CD14-positive monocyte (primary cell): ENCODE data around the gene CXCR5. TPM values are rescaled to one million over a fixed set of nuclear protein-coding genes. Genes with fewer than 3 reads are reported as not detected.
A peak's percentile ranks its signal among the peaks of the same experiment; 100 is the strongest.

ENCODE experiments used
- DNase-seq, 3 donors: peaks; one replicate each; pipeline ENCODE4 v3.0.0-alpha.2; 2011 to 2022
- H2AFZ ChIP-seq: 2 replicates; pipeline ENCODE4 v1.6.0; 2012; ENCODE audit warnings: mild to moderate bottlenecking, low read depth, low read length, inconsistent platforms; ENCODE audit not compliant: insufficient read depth, poor library complexity, severe bottlenecking
- H3K27ac ChIP-seq, 2 donors: 1 replicate in 1 of 2; 2 replicates in 1 of 2; pipeline ENCODE4 v1.5.1; 2012 to 2013; ENCODE audit warnings: low read length in 2 of 2, control low read depth in 1 of 2, inconsistent platforms in 1 of 2, low read depth in 1 of 2, mild to moderate bottlenecking in 1 of 2
- H3K27me3 ChIP-seq, 2 donors: one replicate each; pipeline versions ENCODE4 v1.6.0 to v1.6.1; 2011 to 2013; ENCODE audit warnings: low read length in 2 of 2; ENCODE audit not compliant: control insufficient read depth in 2 of 2, insufficient read depth in 2 of 2
- H3K36me3 ChIP-seq, 2 donors: replicated peaks in 1 of 2; 1 replicate in 1 of 2; 2 replicates in 1 of 2; pipeline versions ENCODE4 v1.5.1 to v1.6.1; 2012 to 2013; ENCODE audit warnings: low read length in 2 of 2, control low read depth in 1 of 2, inconsistent platforms in 1 of 2, mild to moderate bottlenecking in 1 of 2; ENCODE audit not compliant: insufficient read depth in 2 of 2, control insufficient read depth in 1 of 2
- H3K4me1 ChIP-seq, 2 donors: 1 replicate in 1 of 2; 2 replicates in 1 of 2; pipeline versions ENCODE4 v1.5.1 to v1.6.1; 2012 to 2013; ENCODE audit warnings: low read length in 2 of 2, control low read depth in 1 of 2, inconsistent platforms in 1 of 2, mild to moderate bottlenecking in 1 of 2, moderate library complexity in 1 of 2; ENCODE audit not compliant: insufficient read depth in 2 of 2, control insufficient read depth in 1 of 2
- H3K4me2 ChIP-seq: replicated peaks from 2 replicates; pipeline ENCODE3; 2012; ENCODE audit warnings: low read length, moderate library complexity, mild to moderate bottlenecking; ENCODE audit not compliant: poor library complexity, severe bottlenecking; ENCODE audit errors: extremely low read depth
- H3K4me3 ChIP-seq, 3 experiments: fragments of 200-600 bp in 1 of 3; sonication (generic) in 1 of 3; replicated peaks in 1 of 3; 1 replicate in 2 of 3; 2 replicates in 1 of 3; pipeline ENCODE4 v1.5.1; 2011 to 2013; ENCODE audit warnings: low read length in 3 of 3, mild to moderate bottlenecking in 3 of 3, control low read depth in 2 of 3, low read depth in 2 of 3, inconsistent platforms in 1 of 3, moderate library complexity in 1 of 3
- H3K79me2 ChIP-seq: 2 replicates; pipeline ENCODE4 v1.6.0; 2012; ENCODE audit warnings: mild to moderate bottlenecking, control low read depth, inconsistent platforms, low read length, moderate library complexity; ENCODE audit not compliant: insufficient read depth
- H3K9ac ChIP-seq: 2 replicates; pipeline ENCODE4 v1.6.0; 2017; ENCODE audit warnings: low read length, mild to moderate bottlenecking; ENCODE audit not compliant: insufficient read depth, poor library complexity, severe bottlenecking
- H3K9me3 ChIP-seq, 2 donors: replicated peaks in 1 of 2; 1 replicate in 1 of 2; 2 replicates in 1 of 2; pipeline versions ENCODE4 v1.5.1 to v1.6.1; 2012 to 2013; ENCODE audit warnings: low read length in 2 of 2, control low read depth in 1 of 2; ENCODE audit not compliant: control insufficient read depth in 1 of 2, insufficient read depth in 1 of 2
- H4K20me1 ChIP-seq: 2 replicates; pipeline ENCODE4 v1.6.0; 2012; ENCODE audit warnings: mild to moderate bottlenecking, low read length, control low read depth, moderate library complexity; ENCODE audit not compliant: insufficient read depth
- H3K27ac Mint-ChIP-seq, 7 donors: one replicate each; pipeline ENCODE4 v1.8.0; 2020; ENCODE audit warnings: mild to moderate bottlenecking in 7 of 7, mixed read lengths in 7 of 7, moderate library complexity in 6 of 7, inconsistent platforms in 2 of 7
- H3K27me3 Mint-ChIP-seq, 3 donors: one replicate each; pipeline ENCODE4 v1.8.0; 2021 to 2022; ENCODE audit warnings: low read depth in 3 of 3, mild to moderate bottlenecking in 3 of 3, mixed read lengths in 3 of 3, moderate library complexity in 3 of 3, inconsistent platforms in 1 of 3
- H3K36me3 Mint-ChIP-seq, 2 donors: one replicate each; pipeline ENCODE4 v1.8.0; 2020; ENCODE audit warnings: mixed read lengths in 2 of 2, inconsistent platforms in 1 of 2, mild to moderate bottlenecking in 1 of 2
- H3K4me1 Mint-ChIP-seq: one replicate; pipeline ENCODE4 v1.8.0; 2020; ENCODE audit warnings: mild to moderate bottlenecking, mixed read lengths
- H3K4me3 Mint-ChIP-seq, 2 donors: one replicate each; pipeline ENCODE4 v1.8.0; 2020; ENCODE audit warnings: mild to moderate bottlenecking in 2 of 2, mixed read lengths in 2 of 2, moderate library complexity in 1 of 2
- H3K9me3 Mint-ChIP-seq, 7 donors: one replicate each; pipeline ENCODE4 v1.8.0; 2020 to 2022; ENCODE audit warnings: mixed read lengths in 7 of 7, mild to moderate bottlenecking in 6 of 7, moderate library complexity in 6 of 7, inconsistent platforms in 2 of 7
- CTCF ChIP-seq: fragments of 200-600 bp; IDR thresholded peaks from one replicate; pipeline ENCODE4 v1.8.0; 2022; ENCODE audit warnings: antibody characterized with exemption, mild to moderate bottlenecking
- WGBS: methylation state at CpG from one replicate; pipeline ENCODE4 v1.1.5; 2013; ENCODE audit warnings: missing lambda C conversion rate; ENCODE audit not compliant: insufficient coverage; 5-methylcytosine and 5-hydroxymethylcytosine counted together
- intact Hi-C, 2 donors: fragments of 100-400 bp; cut with micrococcal nuclease; formaldehyde crosslinking; loops; one replicate each; pipeline versions ENCODE4 v1.15.0 to v1.15.1; 2023
- polyA plus RNA-seq, 3 donors: library from polyadenylated mRNA; depleted of rRNA in 1 of 3; unstranded in 2 of 3; stranded (reverse) in 1 of 3; fragments of 300-500 nt in 2 of 3; fragments of >200 nt in 1 of 3; fragmentation: Illumina TruSeq in 2 of 3; gene quantifications; 1 replicate in 2 of 3; 2 replicates in 1 of 3; pipeline ENCODE4 v1.2.3, GENCODE V29; 2012 to 2021

CXCR5 gene
- polyA plus RNA-seq, 3 donors: 0.08 to 0.31 (median 0.09) TPM

- Histone ChIP-seq H4K20me1 (peaks cover 87% of the 10 kb centered on the region), H3K9ac (peak overlapping the region; percentile 23), H3K36me3 (peaks cover 0 to 8% of the 10 kb centered on the region in 2 donors), H3K27ac (peak overlapping the region; percentile 40 to 69), H3K27me3 (no peaks in the 10 kb centered on the region), H3K4me2 (peak overlapping the region; percentile 42), H3K4me3 (peak overlapping the region in 1 of 3 experiments; percentile 26), H3K4me1 (peaks cover 76 to 80% of the 10 kb centered on the region in 2 donors), H3K79me2 (peaks cover 54% of the 10 kb centered on the region), H3K9me3 (no peaks in the 10 kb centered on the region), H2AFZ (no peak overlapping the region)
- TF ChIP-seq CTCF: no peak
- Mint-ChIP-seq H3K27ac (peak overlapping the region in 6 of 7 donors; percentile 13 to 90 (median 84)), H3K36me3 (peaks cover 21 to 32% of the 10 kb centered on the region in 2 donors), H3K4me3 (peak overlapping the region in 1 of 2 donors; percentile 30), H3K9me3 (peaks cover 0 to 2% (median 0%) of the 10 kb centered on the region in 7 donors), H3K27me3 (peaks cover 7 to 28% (median 15%) of the 10 kb centered on the region in 3 donors), H3K4me1 (peaks cover 74% of the 10 kb centered on the region)
- intact Hi-C loops: no loop called here
- peak; percentile 53 to 88 (median 62) for DNase-seq
- WGBS: 12% methylated on average over 5 of the region's 12 CpGs
These were observed 29.2 kb downstream of the CXCR5 start for GRCh38 chr11:118912742-118913410.

- no peak overlapping the region for H2AFZ ChIP-seq
These were observed 29.9 kb downstream of the CXCR5 start for GRCh38 chr11:118913411-118914125.

More at GRCh38 chr11:118913411-118914125, 29.9 kb downstream of the CXCR5 start:
- peaks cover 84% of the 10 kb centered on the region for H4K20me1 ChIP-seq
- Mint-ChIP-seq H3K4me1 (peaks cover 80% of the 10 kb centered on the region), H3K27me3 (peaks cover 7 to 28% (median 15%) of the 10 kb centered on the region in 3 donors), H3K9me3 (peaks cover 0 to 2% (median 0%) of the 10 kb centered on the region in 7 donors), H3K27ac (peak overlapping the region in 1 of 7 donors; percentile 89), H3K36me3 (peaks cover 14 to 26% of the 10 kb centered on the region in 2 donors), H3K4me3 (no peak overlapping the region)
- H3K27me3 ChIP-seq: no peaks in the 10 kb centered on the region
- H3K4me1 ChIP-seq: peaks cover 83 to 87% of the 10 kb centered on the region in 2 donors
- H3K4me3 ChIP-seq: peak overlapping the region in 1 of 3 experiments; percentile 26
- H3K27ac ChIP-seq: peak overlapping the region in 1 of 2 donors; percentile 69
- intact Hi-C loops: no loop called here
- no peaks in the 10 kb centered on the region for H3K9me3 ChIP-seq
- H3K79me2 ChIP-seq: peaks cover 56% of the 10 kb centered on the region
- 0% methylated on average over 1 of the region's 9 CpGs for WGBS
- H3K4me2 ChIP-seq: peak overlapping the region; percentile 42
- peaks cover 0 to 1% of the 10 kb centered on the region in 2 donors for H3K36me3 ChIP-seq
- DNase-seq: no peak
- no peak for TF ChIP-seq CTCF
- H3K9ac ChIP-seq: no peak overlapping the region
